Fibroblast of pulmonary artery (primary cell): ENCODE results near the gene GLO1.
A peak's percentile ranks its signal among the peaks of the same experiment; 100 is the strongest.

Source experiments
- DNase-seq: peaks from one replicate; pipeline ENCODE4 v3.0.0-alpha.2; 2010; ENCODE audit warnings: low read depth
- H3K4me3 ChIP-seq: replicated peaks from 2 replicates; pipeline ENCODE4 v1.5.1; 2011; ENCODE audit warnings: low read depth, mild to moderate bottlenecking, control low read depth, low read length, moderate library complexity
- CTCF ChIP-seq: IDR thresholded peaks from 2 replicates; pipeline ENCODE4 v1.5.1; 2011; ENCODE audit warnings: mild to moderate bottlenecking, control low read depth, low read length, inconsistent platforms; ENCODE audit errors: missing control alignments

Gene GLO1

DNA sequence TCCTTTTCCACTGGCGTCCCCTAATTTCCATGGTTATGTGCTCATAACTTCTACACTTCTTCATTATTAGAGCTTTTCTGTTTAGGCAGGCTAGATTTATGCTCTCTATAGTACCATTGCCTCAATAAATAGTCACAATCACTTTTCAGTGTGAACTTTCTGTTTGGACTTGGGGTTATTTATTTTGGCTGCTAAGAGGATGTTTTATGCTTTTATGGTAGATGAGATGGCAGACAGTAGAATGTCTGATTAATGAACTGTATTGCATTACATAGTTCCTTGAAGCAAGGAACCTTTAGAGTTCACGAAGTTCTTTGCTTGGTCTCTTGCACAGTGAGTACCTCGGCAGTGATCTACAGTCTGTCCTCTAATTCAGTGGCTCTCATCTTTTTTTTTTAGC lies 19.1 kb upstream of the GLO1 start:
- no peak for DNase-seq
- H3K4me3 ChIP-seq: no peak overlapping the region
- TF ChIP-seq CTCF: no peak

- H3K4me3 ChIP-seq: no peak overlapping the region
- TF ChIP-seq CTCF: peak; percentile 26
- peak; percentile 31 for DNase-seq
These were observed 17.4 kb upstream of the GLO1 start for GRCh38 chr6:38720295-38720694.

DNA sequence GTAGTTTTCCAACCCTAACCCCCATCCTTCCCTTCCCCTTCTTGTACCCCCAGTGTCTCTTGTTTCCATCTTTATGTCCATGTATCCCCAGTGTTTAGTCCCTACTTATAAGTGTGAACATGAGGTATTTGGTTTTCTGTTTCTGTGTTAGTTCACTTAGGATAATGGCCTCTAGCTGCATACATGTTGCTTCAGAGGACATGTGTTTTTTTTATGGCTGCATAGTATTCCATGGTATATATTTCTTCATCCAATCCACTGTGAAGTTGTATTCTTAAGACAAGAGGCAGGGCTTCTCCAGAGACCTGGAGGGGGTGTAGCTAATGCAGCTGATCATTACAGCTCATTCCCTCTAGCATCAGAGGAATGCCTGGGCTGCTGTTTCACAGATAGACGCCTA lies 16.4 kb upstream of the GLO1 start:
- no peak overlapping the region for H3K4me3 ChIP-seq
- DNase-seq: no peak
- no peak for TF ChIP-seq CTCF

- no peak overlapping the region for H3K4me3 ChIP-seq
- no peak for DNase-seq
- TF ChIP-seq CTCF: no peak
These were observed 13.9 kb upstream of the GLO1 start for GRCh38 chr6:38716825-38717224.

- DNase-seq: no peak
- no peak for TF ChIP-seq CTCF
- peak within 1 kb of the TSS; percentile 42 for H3K4me3 ChIP-seq
These were observed 12.2 kb upstream of the GLO1 start, which contains the start of gene DNAH8 for GRCh38 chr6:38715016-38715689. TSS of gene DNAH8 (plus strand) at chr6:38715311. CDS start at chr6:38722810, 7,499 bp downstream.

GRCh38 chr6:38714239-38715015 lies 11.5 kb upstream of the GLO1 start:
- peak overlapping the region; percentile 42 for H3K4me3 ChIP-seq
- TF ChIP-seq CTCF: no peak
- DNase-seq: no peak
